Hematopoietic multipotent progenitor cell (in vitro differentiated cells): ENCODE results near the gene DMRTC1B. TPM values are rescaled to one million over a fixed set of nuclear protein-coding genes. Genes with fewer than 3 reads are reported as not detected.
"Not testable (repeated sequence)": the region's sequence is repeated elsewhere in the genome, so short reads cannot be mapped to it uniquely, and the experiment has no call there.

Source experiments
- DNase-seq, 3 donors: peaks; one replicate each; pipeline ENCODE4 v3.0.0-alpha.2; 2011 to 2015; ENCODE audit warnings: low read depth in 2 of 3, low spot score in 2 of 3
- total RNA-seq: library from RNA; depleted of rRNA; stranded (reverse); fragments of >200 nt; gene quantifications from one replicate; pipeline ENCODE4 v1.2.3, GENCODE V29; 2012

The DMRTC1B gene
- total RNA-seq, result 0.27 TPM

- not testable (repeated sequence) for DNase-seq
These were observed at the start of gene DMRTC1B for GRCh38 chrX:72776653-72777466. TSS of gene DMRTC1B (plus strand) at chrX:72776890. CDS start at chrX:72845136, 68,246 bp downstream.

- no peak for DNase-seq
These were observed 48.8 kb upstream of the DMRTC1B start for GRCh38 chrX:72727846-72728245.

- not testable (repeated sequence) for DNase-seq
These were observed 43.1 kb upstream of the DMRTC1B start for GRCh38 chrX:72733636-72734035.

- no peak for DNase-seq
These were observed 41.1 kb upstream of the DMRTC1B start for GRCh38 chrX:72735561-72735960.

- DNase-seq, result not testable (repeated sequence)
These were observed 31.1 kb upstream of the DMRTC1B start for GRCh38 chrX:72745546-72745945.

- DNase-seq, result not testable (repeated sequence)
These were observed 28.1 kb upstream of the DMRTC1B start for GRCh38 chrX:72748545-72748944.

- DNase-seq, result not testable (repeated sequence)
These were observed 16.2 kb upstream of the DMRTC1B start for GRCh38 chrX:72760454-72760853.

GRCh38 chrX:72777467-72777790, 739 bp downstream of the DMRTC1B start:
- not testable (repeated sequence) for DNase-seq

- not testable (repeated sequence) for DNase-seq
These were observed 1.5 kb downstream of the DMRTC1B start for GRCh38 chrX:72778146-72778545.

GRCh38 chrX:72782560-72782959, 5.9 kb downstream of the DMRTC1B start, which contains the start of gene FAM236B:
TSS of gene FAM236B (minus strand) at chrX:72782660. CDS start at chrX:72782560, 100 bp downstream.
- not testable (repeated sequence) for DNase-seq

- DNase-seq, result not testable (repeated sequence)
These were observed 6.8 kb downstream of the DMRTC1B start for GRCh38 chrX:72783365-72783936.

GRCh38 chrX:72783964-72784363, 7.3 kb downstream of the DMRTC1B start:
- DNase-seq, result not testable (repeated sequence)

- not testable (repeated sequence) for DNase-seq
These were observed 11.5 kb downstream of the DMRTC1B start for GRCh38 chrX:72788142-72788541.

GRCh38 chrX:72790390-72790789, 13.7 kb downstream of the DMRTC1B start:
- not testable (repeated sequence) for DNase-seq

- DNase-seq, result not testable (repeated sequence)
These were observed 31.4 kb downstream of the DMRTC1B start, which contains the start of gene FAM236D for GRCh38 chrX:72808110-72808509. TSS of gene FAM236D (minus strand) at chrX:72808210. CDS start at chrX:72808110, 100 bp downstream.

- not testable (repeated sequence) for DNase-seq
These were observed 54.0 kb downstream of the DMRTC1B start for GRCh38 chrX:72830701-72831100.

GRCh38 chrX:72837532-72837931, 60.8 kb downstream of the DMRTC1B start:
- not testable (repeated sequence) for DNase-seq

GRCh38 chrX:72882898-72883297, 106.2 kb downstream of the DMRTC1B start:
- not testable (repeated sequence) for DNase-seq

GRCh38 chrX:72889740-72890139, 113.0 kb downstream of the DMRTC1B start:
- not testable (repeated sequence) for DNase-seq
